H9 (cell line): ENCODE results near the gene POLR2L. TPM values are rescaled to one million over a fixed set of nuclear protein-coding genes. Genes with fewer than 3 reads are reported as not detected.

ENCODE experiments used
- DNase-seq: peaks from one replicate; pipeline ENCODE4 v3.0.0-alpha.2; 2017
- H2AFZ ChIP-seq: one replicate; pipeline ENCODE4 v1.6.1; 2013; ENCODE audit warnings: mild to moderate bottlenecking, low read length, control low read depth, moderate library complexity
- H2AK5ac ChIP-seq: 2 replicates; pipeline ENCODE4 v1.6.1; 2013; ENCODE audit warnings: low read length, control low read depth, mixed read lengths; ENCODE audit not compliant: insufficient read length
- H2BK120ac ChIP-seq: one replicate; pipeline ENCODE4 v1.6.1; 2013; ENCODE audit warnings: low read depth, mild to moderate bottlenecking, low read length, control low read depth, inconsistent platforms; ENCODE audit not compliant: poor library complexity, severe bottlenecking
- H2BK12ac ChIP-seq: 2 replicates; pipeline ENCODE4 v1.6.1; 2013; ENCODE audit warnings: low read length, control low read depth, mixed read lengths, low read depth; ENCODE audit not compliant: insufficient read length
- H2BK15ac ChIP-seq: 2 replicates; pipeline ENCODE4 v1.6.1; 2013; ENCODE audit warnings: low read depth, low read length, control low read depth
- H2BK20ac ChIP-seq: one replicate; pipeline ENCODE4 v1.6.1; 2013; ENCODE audit warnings: low read depth, mild to moderate bottlenecking, low read length, control low read depth, inconsistent platforms; ENCODE audit not compliant: poor library complexity, severe bottlenecking
- H2BK5ac ChIP-seq: 2 replicates; pipeline ENCODE4 v1.6.1; 2013; ENCODE audit warnings: low read length, control low read depth, mixed read lengths; ENCODE audit not compliant: insufficient read length
- H3K14ac ChIP-seq: 2 replicates; pipeline ENCODE4 v1.6.1; 2013; ENCODE audit warnings: low read length, control low read depth; ENCODE audit not compliant: insufficient read depth
- H3K18ac ChIP-seq: 2 replicates; pipeline ENCODE4 v1.6.1; 2013; ENCODE audit warnings: low read depth, mild to moderate bottlenecking, mixed read lengths, low read length, control low read depth; ENCODE audit not compliant: insufficient read length
- H3K23ac ChIP-seq: 2 replicates; pipeline ENCODE4 v1.6.1; 2013; ENCODE audit warnings: low read length, control low read depth, mixed read lengths, low read depth; ENCODE audit not compliant: insufficient read length
- H3K23me2 ChIP-seq: 2 replicates; pipeline ENCODE4 v1.6.1; 2013; ENCODE audit warnings: low read depth, mild to moderate bottlenecking, mixed read lengths, low read length, control low read depth; ENCODE audit not compliant: insufficient read length, poor library complexity, severe bottlenecking
- H3K27ac ChIP-seq: 2 replicates; pipeline ENCODE4 v1.5.1; 2013; ENCODE audit warnings: low read length, control low read depth, mixed read lengths, low read depth; ENCODE audit not compliant: insufficient read length
- H3K27me3 ChIP-seq: 2 replicates; pipeline ENCODE4 v1.6.1; 2013; ENCODE audit warnings: low read length, control low read depth, inconsistent platforms; ENCODE audit not compliant: insufficient read depth
- H3K4ac ChIP-seq: 2 replicates; pipeline ENCODE4 v1.6.1; 2013; ENCODE audit warnings: low read depth, mild to moderate bottlenecking, control low read depth, inconsistent platforms, low read length, moderate library complexity
- H3K4me1 ChIP-seq: 2 replicates; pipeline ENCODE4 v1.6.1; 2013; ENCODE audit warnings: low read length, control low read depth, inconsistent platforms; ENCODE audit not compliant: insufficient read depth
- H3K4me2 ChIP-seq: 2 replicates; pipeline ENCODE4 v1.6.1; 2013; ENCODE audit warnings: low read length, control low read depth, mixed read lengths; ENCODE audit not compliant: insufficient read length, insufficient read depth
- H3K56ac ChIP-seq: 2 replicates; pipeline ENCODE4 v1.6.1; 2013; ENCODE audit warnings: low read depth, mild to moderate bottlenecking, mixed read lengths, low read length, control low read depth; ENCODE audit not compliant: insufficient read length
- H3K79me1 ChIP-seq: 2 replicates; pipeline ENCODE4 v1.6.1; 2013; ENCODE audit warnings: low read depth, mild to moderate bottlenecking, moderate library complexity, low read length, control low read depth, inconsistent platforms; ENCODE audit not compliant: insufficient read depth, poor library complexity, severe bottlenecking
- H3K79me2 ChIP-seq: 2 replicates; pipeline ENCODE4 v1.6.1; 2013; ENCODE audit warnings: low read length, control low read depth, inconsistent platforms; ENCODE audit not compliant: insufficient read depth
- H3K9ac ChIP-seq: 2 replicates; pipeline ENCODE4 v1.6.1; 2013; ENCODE audit warnings: low read length, control low read depth, mixed read lengths; ENCODE audit not compliant: insufficient read length; ENCODE audit errors: extremely low read depth
- H3K9me3 ChIP-seq: one replicate; pipeline ENCODE4 v1.6.1; 2013; ENCODE audit warnings: low read depth, low read length, inconsistent platforms; ENCODE audit not compliant: control insufficient read depth
- H3T11ph ChIP-seq: one replicate; pipeline ENCODE4 v1.6.1; 2013; ENCODE audit warnings: mild to moderate bottlenecking, low read length, control low read depth, inconsistent platforms
- H4K20me1 ChIP-seq: one replicate; pipeline ENCODE4 v1.6.1; 2013; ENCODE audit not compliant: control insufficient read depth, insufficient read length, insufficient read depth
- H4K5ac ChIP-seq: 2 replicates; pipeline ENCODE4 v1.6.1; 2013; ENCODE audit warnings: low read depth, mild to moderate bottlenecking, mixed read lengths, low read length, control low read depth; ENCODE audit not compliant: insufficient read length
- H4K8ac ChIP-seq: replicated peaks from 2 replicates; pipeline ENCODE4 v1.6.1; 2013; ENCODE audit warnings: low read length, control low read depth, mixed read lengths, low read depth; ENCODE audit not compliant: insufficient read length
- H4K91ac ChIP-seq: 2 replicates; pipeline ENCODE4 v1.6.1; 2013; ENCODE audit warnings: low read depth, mild to moderate bottlenecking, moderate library complexity, mixed read lengths, low read length, control low read depth; ENCODE audit not compliant: insufficient read length
- H3K27ac Mint-ChIP-seq, 3 experiments: 2 replicates in 2 of 3; 3 replicates in 1 of 3; pipeline ENCODE4 v1.8.0; 2020 to 2021; ENCODE audit warnings: mixed read lengths in 3 of 3, mild to moderate bottlenecking in 1 of 3, moderate library complexity in 1 of 3
- H3K27me3 Mint-ChIP-seq: 2 replicates; pipeline ENCODE4 v1.8.0; 2021; ENCODE audit warnings: low read depth, mild to moderate bottlenecking, moderate library complexity, mixed read lengths
- H3K36me3 Mint-ChIP-seq, 3 experiments: 2 replicates in 2 of 3; 3 replicates in 1 of 3; pipeline ENCODE4 v1.8.0; 2020 to 2021; ENCODE audit warnings: low read depth in 3 of 3, mixed read lengths in 3 of 3; ENCODE audit not compliant: insufficient read depth in 1 of 3
- H3K4me1 Mint-ChIP-seq, 2 experiments: 2 replicates each; pipeline ENCODE4 v1.8.0; 2020; ENCODE audit warnings: mixed read lengths in 2 of 2
- H3K4me3 Mint-ChIP-seq, 2 experiments: 2 replicates in 1 of 2; 3 replicates in 1 of 2; pipeline ENCODE4 v1.8.0; 2020 to 2021; ENCODE audit warnings: mild to moderate bottlenecking in 2 of 2, mixed read lengths in 2 of 2, moderate library complexity in 1 of 2
- H3K9me3 Mint-ChIP-seq, 2 experiments: 2 replicates in 1 of 2; 3 replicates in 1 of 2; pipeline ENCODE4 v1.8.0; 2020; ENCODE audit warnings: mild to moderate bottlenecking in 2 of 2, mixed read lengths in 2 of 2, moderate library complexity in 1 of 2
- CTCF ChIP-seq: fragments of 200-600 bp; sonication (generic); conservative IDR thresholded peaks from 3 replicates; pipeline ENCODE4 v1.8.0; 2021; ENCODE audit warnings: antibody characterized with exemption, mild to moderate bottlenecking
- WGBS: extraction: QIAGEN DNeasy Blood & Tissue Kit; methylation state at CpG from one replicate; pipeline ENCODE4 v1.1.7; 2013; ENCODE audit warnings: missing lambda C conversion rate, low lambda C conversion rate, mixed read lengths; ENCODE audit not compliant: insufficient read length; ENCODE audit errors: extremely low coverage; 5-methylcytosine and 5-hydroxymethylcytosine counted together
- total RNA-seq: library from RNA; stranded (reverse); gene quantifications from 2 replicates; pipeline ENCODE4 v1.2.1, GENCODE V29; 2021

POLR2L gene
- total RNA-seq, 1 experiment from 2014 or later, result 135 TPM

GRCh38 chr11:866481-866880 lies 24.2 kb upstream of the POLR2L start:
- Histone ChIP-seq H4K8ac (no peak overlapping the region), H3K27me3 (no peaks in the 10 kb centered on the region), H2AFZ (no peak overlapping the region), H3K27ac (no peak overlapping the region), H3K14ac (no peak overlapping the region), H3K79me1 (no peaks in the 10 kb centered on the region), H2BK12ac (no peak overlapping the region), H3K79me2 (no peaks in the 10 kb centered on the region), H3K18ac (no peak overlapping the region), H3T11ph (no peak overlapping the region), H3K56ac (no peak overlapping the region), H4K5ac (no peak overlapping the region), H2BK15ac (no peak overlapping the region), H2BK20ac (no peak overlapping the region), H2AK5ac (no peak overlapping the region), H4K91ac (no peak overlapping the region), H3K4me2 (no peak overlapping the region), H3K4me1 (no peaks in the 10 kb centered on the region; the same call in 1 of the 2 replicates), H3K9me3 (no peaks in the 10 kb centered on the region), H3K23me2 (no peaks in the 10 kb centered on the region), H2BK5ac (no peak overlapping the region), H4K20me1 (no peaks in the 10 kb centered on the region), H3K9ac (no peak overlapping the region), H3K4ac (no peak overlapping the region), H2BK120ac (no peak overlapping the region), H3K23ac (no peak overlapping the region)
- peaks cover 3 to 20% (median 17%) of the 10 kb centered on the region in 3 experiments; a peak in 5 of 7 replicates for H3K36me3 Mint-ChIP-seq
- H3K9me3 Mint-ChIP-seq, result no peaks in the 10 kb centered on the region
- WGBS, result no CpG with 5 or more reads among the region's 14 CpGs
- no peak overlapping the region for H3K4me3 Mint-ChIP-seq
- no peak overlapping the region for H3K27ac Mint-ChIP-seq
- H3K27me3 Mint-ChIP-seq, result peaks cover 4% of the 10 kb centered on the region
- H3K4me1 Mint-ChIP-seq, result peaks cover 22 to 32% of the 10 kb centered on the region in 2 experiments
- no peak for DNase-seq
- TF ChIP-seq CTCF, result no peak
